Measurements from ENCODE around the gene RGS1.

RGS1 gene

GRCh38 chr1:192604979-192605620, 29.5 kb downstream of the RGS1 start:
- no peak overlapping the region; the same call in 1 of the 2 replicates for H3K4me3 ChIP-seq (ENCODE audit: low read length)
- peaks cover 81% of the 10 kb centered on the region for H3K4me1 ChIP-seq (ENCODE audit: low read length)
- peak overlapping the region; percentile 45 for H3K9ac ChIP-seq (ENCODE audit: low read length)
- H4K20me1 ChIP-seq (ENCODE audit: insufficient read depth, low read length): no peaks in the 10 kb centered on the region
- H3K36me3 ChIP-seq (replicated peaks; ENCODE audit: insufficient read depth, low read length): no peaks in the 10 kb centered on the region
- TF ChIP-seq CTCF (IDR thresholded peaks at IDR 0.05; ENCODE audit: low read length): no peak
- no peak for TF ChIP-seq EZH2phosphoT487 (IDR thresholded peaks at IDR 0.05; ENCODE audit: low read length)
- no peak for TF ChIP-seq EZH2 (optimal IDR thresholded peaks at IDR 0.05; ENCODE audit: low read depth, low read length)
- peak; percentile 97 for DNase-seq
- H3K79me2 ChIP-seq (ENCODE audit: low read length): no peaks in the 10 kb centered on the region
- H3K9me3 ChIP-seq (replicated peaks; ENCODE audit: insufficient read depth, low read length): no peaks in the 10 kb centered on the region
- peak overlapping the region; percentile 87 for H3K27ac ChIP-seq (ENCODE audit: low read length)
- no peaks in the 10 kb centered on the region for H3K27me3 ChIP-seq (replicated peaks; ENCODE audit: insufficient read depth, low read length)
- H3K4me2 ChIP-seq (ENCODE audit: low read depth, low read length): peak overlapping the region; percentile 42
- no peaks in the 10 kb centered on the region for H3K9me2 ChIP-seq (replicated peaks; ENCODE audit: insufficient read depth, low read length)
- H3F3A ChIP-seq (ENCODE audit: insufficient read depth, low read length): peaks cover 23% of the 10 kb centered on the region
- no peak overlapping the region for H2AFZ ChIP-seq (ENCODE audit: low read length)

- no peaks in the 10 kb centered on the region for H3K9me3 ChIP-seq (replicated peaks; ENCODE audit: insufficient read depth, low read length)
- peak overlapping the region; percentile 40; the same call in 1 of the 2 replicates for H3K9ac ChIP-seq (ENCODE audit: low read length)
- 0 out of 2 replicates have a peak overlapping the region, but pooled peaks have one; percentile 2 for H3K4me3 ChIP-seq (ENCODE audit: low read length)
- no peak for DNase-seq
- no peaks in the 10 kb centered on the region for H3K36me3 ChIP-seq (replicated peaks; ENCODE audit: insufficient read depth, low read length)
- H3K4me2 ChIP-seq (ENCODE audit: low read depth, low read length): peak overlapping the region; percentile 48
- H3K4me1 ChIP-seq (ENCODE audit: low read length): peaks cover 52% of the 10 kb centered on the region
- TF ChIP-seq CTCF (IDR thresholded peaks at IDR 0.05; ENCODE audit: low read length) (no peak), EZH2 (optimal IDR thresholded peaks at IDR 0.05; ENCODE audit: low read depth, low read length) (no peak), EZH2phosphoT487 (IDR thresholded peaks at IDR 0.05; ENCODE audit: low read length) (no peak)
- H3K27me3 ChIP-seq (replicated peaks; ENCODE audit: insufficient read depth, low read length): no peaks in the 10 kb centered on the region
- no peaks in the 10 kb centered on the region for H3K9me2 ChIP-seq (replicated peaks; ENCODE audit: insufficient read depth, low read length)
- no peak overlapping the region for H2AFZ ChIP-seq (ENCODE audit: low read length)
- H3K79me2 ChIP-seq (ENCODE audit: low read length): no peaks in the 10 kb centered on the region
- peaks cover 25% of the 10 kb centered on the region for H3F3A ChIP-seq (ENCODE audit: insufficient read depth, low read length)
- peak overlapping the region; percentile 68 for H3K27ac ChIP-seq (ENCODE audit: low read length)
- H4K20me1 ChIP-seq (ENCODE audit: insufficient read depth, low read length): no peaks in the 10 kb centered on the region
Measured at GRCh38 chr1:192608671-192609070, 33.1 kb downstream of the RGS1 start.

GRCh38 chr1:192609110-192610079, 33.8 kb downstream of the RGS1 start:
- peak overlapping the region; percentile 61 for H2AFZ ChIP-seq (ENCODE audit: low read length)
- no peaks in the 10 kb centered on the region for H3K9me3 ChIP-seq (replicated peaks; ENCODE audit: insufficient read depth, low read length)
- no peaks in the 10 kb centered on the region for H3K27me3 ChIP-seq (replicated peaks; ENCODE audit: insufficient read depth, low read length)
- H3K4me1 ChIP-seq (ENCODE audit: low read length): peaks cover 45% of the 10 kb centered on the region
- peak overlapping the region; percentile 9 for H3K4me3 ChIP-seq (ENCODE audit: low read length)
- H3F3A ChIP-seq (ENCODE audit: insufficient read depth, low read length): peaks cover 25% of the 10 kb centered on the region
- peak overlapping the region; percentile 48 for H3K4me2 ChIP-seq (ENCODE audit: low read depth, low read length)
- no peaks in the 10 kb centered on the region for H4K20me1 ChIP-seq (ENCODE audit: insufficient read depth, low read length)
- H3K79me2 ChIP-seq (ENCODE audit: low read length): no peaks in the 10 kb centered on the region
- H3K27ac ChIP-seq (ENCODE audit: low read length): peak overlapping the region; percentile 68
- no peaks in the 10 kb centered on the region for H3K9me2 ChIP-seq (replicated peaks; ENCODE audit: insufficient read depth, low read length)
- H3K9ac ChIP-seq (ENCODE audit: low read length): peak overlapping the region; percentile 40
- H3K36me3 ChIP-seq (replicated peaks; ENCODE audit: insufficient read depth, low read length): no peaks in the 10 kb centered on the region
- TF ChIP-seq EZH2 (optimal IDR thresholded peaks at IDR 0.05; ENCODE audit: low read depth, low read length) (no peak), CTCF (IDR thresholded peaks at IDR 0.05; ENCODE audit: low read length) (peak; percentile 56), EZH2phosphoT487 (IDR thresholded peaks at IDR 0.05; ENCODE audit: low read length) (no peak)
- peak; percentile 95 for DNase-seq
